M059J (cell line): ENCODE measurements around the gene CCDC57. TPM values are rescaled to one million over a fixed set of nuclear protein-coding genes. Genes with fewer than 3 reads are reported as not detected.

Source experiments
- DNase-seq: peaks from one replicate; pipeline ENCODE4 v3.0.0-alpha.2; 2012; ENCODE audit warnings: low read depth
- total RNA-seq: library from RNA; depleted of rRNA; stranded (reverse); fragments of >200 nt; shearing (Covaris generic); gene quantifications from 2 replicates; pipeline ENCODE4 v1.2.3, GENCODE V29; 2014

CCDC57 gene
- total RNA-seq, 1 experiment from 2014 or later = 3.4 TPM

DNA sequence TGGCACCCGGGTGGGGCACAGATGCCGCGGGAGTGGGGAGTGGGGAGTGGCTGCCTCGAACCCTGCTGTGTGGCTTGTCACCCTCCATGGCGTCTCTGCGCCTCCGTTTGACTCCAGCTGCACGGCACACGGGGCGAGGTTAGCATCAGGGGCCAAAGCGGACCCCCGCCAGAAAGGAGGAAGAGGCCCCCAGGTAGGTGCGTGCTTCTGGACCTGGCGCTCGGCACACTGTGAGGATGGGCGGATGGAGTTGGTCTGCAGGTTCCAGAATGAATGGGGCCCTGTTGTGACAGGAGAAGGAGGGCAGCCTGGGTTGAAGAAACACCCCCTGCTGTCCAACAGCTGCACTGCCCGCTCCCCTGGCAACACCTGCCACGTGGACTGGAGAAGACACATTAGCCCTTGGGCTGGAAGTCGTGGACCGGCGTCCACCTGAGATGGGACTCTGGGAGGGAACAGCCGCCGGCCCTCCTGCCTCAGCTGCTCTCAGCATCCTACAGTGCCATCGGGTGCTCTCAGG is 105.2 kb downstream of the CCDC57 start:
- no peak for DNase-seq

DNA sequence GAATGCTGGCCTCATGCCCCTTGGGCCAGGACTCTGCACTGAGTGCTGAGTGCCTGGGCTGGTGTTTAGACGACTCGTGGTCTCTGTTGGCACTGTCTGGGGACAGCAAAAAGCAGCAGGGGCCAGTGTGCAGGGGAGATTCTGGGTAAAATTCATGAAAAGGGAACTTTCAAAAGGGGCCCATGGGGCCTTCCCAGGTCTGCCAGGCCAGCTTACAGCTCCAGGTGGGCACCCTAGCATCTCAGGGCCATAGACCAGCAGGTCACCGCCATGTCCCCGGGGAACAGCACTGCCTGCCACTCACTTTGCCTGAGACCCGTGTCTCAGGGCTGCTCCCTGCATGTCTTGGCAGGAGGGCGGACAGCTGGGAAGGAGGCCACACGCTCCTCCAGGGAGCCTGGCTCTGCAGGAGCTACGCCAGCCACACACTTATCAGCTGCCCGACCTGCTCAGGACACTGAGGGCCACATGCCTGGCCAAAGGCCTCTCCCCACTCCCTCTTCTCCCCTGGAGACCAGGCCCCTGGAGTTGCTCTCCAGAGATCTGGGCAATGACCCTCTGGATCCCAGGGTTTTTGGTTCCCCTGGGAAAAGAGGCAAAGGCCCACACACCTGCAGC is 105.8 kb downstream of the CCDC57 start:
- no peak for DNase-seq

GRCh38 chr17:82105882-82106687 is 106.6 kb downstream of the CCDC57 start:
- peak; percentile 77 for DNase-seq

DNA sequence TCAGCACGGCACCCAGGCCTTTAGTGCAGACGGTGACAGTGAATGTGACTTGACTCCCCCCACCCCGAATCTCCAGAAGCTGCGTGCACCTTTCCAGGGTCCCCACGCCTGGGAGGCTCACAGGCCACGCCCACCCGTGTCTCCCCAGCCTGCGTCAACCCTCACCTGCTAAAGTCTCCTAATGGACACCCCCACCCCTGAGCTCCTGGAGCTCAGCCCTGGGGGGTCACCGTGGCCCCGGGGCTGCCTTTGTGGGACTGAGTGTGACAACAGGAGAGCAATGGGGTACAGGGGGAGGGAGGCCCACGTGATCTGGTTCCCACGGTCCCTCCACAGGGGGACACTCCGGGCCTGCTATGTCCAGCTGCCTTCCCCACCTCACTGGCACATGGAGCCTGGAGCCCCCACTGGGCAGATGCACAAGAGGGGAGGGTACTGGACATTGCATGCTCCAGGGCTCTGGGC is 107.2 kb downstream of the CCDC57 start:
- DNase-seq = no peak

DNA sequence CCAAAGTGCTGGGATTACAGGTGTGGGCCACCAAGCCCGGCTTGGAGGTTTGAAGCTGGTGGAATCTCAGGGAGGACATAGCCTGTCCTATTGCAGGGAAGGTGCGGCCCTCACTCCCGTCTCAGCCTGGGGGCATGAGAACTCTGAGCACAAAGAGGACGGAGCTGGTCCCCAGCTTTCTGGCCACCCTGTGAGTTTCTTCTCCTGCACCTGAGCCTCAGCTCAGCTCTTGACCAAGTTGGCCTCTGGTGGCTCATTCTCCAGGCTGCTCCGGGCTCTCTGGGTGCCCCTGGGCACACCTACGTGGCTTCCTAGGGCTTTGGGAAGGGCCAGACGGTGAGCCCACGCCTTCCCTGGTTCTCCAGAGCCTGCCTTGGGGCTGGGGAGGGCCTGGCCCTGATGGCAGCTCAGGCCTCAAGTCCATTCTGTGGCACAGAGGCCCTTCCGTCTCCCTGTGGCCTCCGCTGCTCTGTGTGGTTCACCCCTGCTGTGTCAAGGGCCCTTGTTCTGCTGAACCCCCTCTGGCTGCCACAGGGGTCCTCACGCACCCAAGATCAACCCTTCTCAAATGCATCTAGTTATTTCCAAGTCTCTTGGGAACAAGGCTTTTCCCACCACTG is 107.7 kb downstream of the CCDC57 start:
- DNase-seq = no peak

DNA sequence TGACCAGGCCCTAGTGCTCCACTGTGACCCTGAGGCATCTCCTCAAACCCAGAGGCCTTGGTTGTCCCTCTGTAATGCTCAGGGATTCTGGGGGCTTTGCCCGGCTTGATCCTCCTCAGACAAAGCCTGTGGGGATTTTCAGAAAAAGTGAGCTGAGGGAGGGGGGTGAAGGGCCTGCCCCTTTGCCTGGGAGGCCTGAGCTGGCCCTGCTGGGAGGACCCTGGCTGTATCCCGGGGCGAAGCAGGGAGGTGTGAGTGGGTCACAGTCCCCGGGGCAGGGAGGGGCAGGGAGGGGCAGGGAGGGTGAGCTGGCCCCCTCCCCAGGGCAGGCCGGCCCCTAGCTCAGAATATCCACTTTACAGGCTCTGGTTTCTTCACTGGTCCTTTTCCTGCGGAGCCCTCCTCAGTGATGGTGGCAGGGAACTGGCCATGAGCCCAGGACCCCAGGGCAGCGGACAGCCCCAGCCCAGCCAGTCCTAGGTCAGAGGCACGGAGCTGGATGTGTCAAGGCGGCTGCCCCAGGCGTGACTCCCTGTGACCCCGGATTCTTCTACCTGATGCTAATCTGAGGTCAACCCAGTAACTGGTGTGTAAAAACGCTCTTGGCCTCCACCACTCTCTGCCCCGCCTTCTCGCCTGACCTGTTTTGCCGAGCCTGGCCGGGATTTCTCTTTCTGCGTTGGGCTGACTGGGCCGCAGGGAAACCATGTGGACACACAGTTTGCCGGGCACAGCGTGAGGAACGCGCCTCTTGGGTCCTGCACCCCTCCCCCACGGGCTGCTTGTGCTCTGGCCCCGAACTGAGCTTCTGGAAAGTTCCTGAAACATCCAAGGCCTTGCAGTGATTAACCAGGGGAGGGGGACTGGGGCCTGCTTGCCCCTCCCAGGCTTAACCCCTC is 108.8 kb downstream of the CCDC57 start:
- no peak for DNase-seq

GRCh38 chr17:82101767-82102679 is 110.6 kb downstream of the CCDC57 start:
- no peak for DNase-seq

DNA sequence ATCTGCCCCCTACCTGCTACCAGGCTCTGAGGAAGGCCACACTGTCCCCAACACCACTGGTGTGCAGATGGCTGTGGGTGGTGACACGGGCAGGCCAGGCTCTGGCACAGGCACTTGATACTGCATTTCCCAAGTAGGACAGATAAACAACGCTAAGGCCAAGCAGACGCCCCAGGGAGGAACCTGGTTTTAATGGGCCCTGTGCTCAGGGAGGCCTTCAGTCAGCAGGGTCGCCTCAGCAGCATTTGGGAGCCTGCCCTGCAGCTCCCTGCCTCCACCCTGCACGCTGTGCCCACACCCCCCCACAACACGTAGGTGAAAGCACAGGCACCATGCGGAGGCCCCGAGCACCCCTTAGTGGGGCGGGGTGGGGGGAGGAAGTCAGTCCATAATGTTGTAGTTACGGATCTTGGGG is 111.3 kb downstream of the CCDC57 start:
- no peak for DNase-seq

DNA sequence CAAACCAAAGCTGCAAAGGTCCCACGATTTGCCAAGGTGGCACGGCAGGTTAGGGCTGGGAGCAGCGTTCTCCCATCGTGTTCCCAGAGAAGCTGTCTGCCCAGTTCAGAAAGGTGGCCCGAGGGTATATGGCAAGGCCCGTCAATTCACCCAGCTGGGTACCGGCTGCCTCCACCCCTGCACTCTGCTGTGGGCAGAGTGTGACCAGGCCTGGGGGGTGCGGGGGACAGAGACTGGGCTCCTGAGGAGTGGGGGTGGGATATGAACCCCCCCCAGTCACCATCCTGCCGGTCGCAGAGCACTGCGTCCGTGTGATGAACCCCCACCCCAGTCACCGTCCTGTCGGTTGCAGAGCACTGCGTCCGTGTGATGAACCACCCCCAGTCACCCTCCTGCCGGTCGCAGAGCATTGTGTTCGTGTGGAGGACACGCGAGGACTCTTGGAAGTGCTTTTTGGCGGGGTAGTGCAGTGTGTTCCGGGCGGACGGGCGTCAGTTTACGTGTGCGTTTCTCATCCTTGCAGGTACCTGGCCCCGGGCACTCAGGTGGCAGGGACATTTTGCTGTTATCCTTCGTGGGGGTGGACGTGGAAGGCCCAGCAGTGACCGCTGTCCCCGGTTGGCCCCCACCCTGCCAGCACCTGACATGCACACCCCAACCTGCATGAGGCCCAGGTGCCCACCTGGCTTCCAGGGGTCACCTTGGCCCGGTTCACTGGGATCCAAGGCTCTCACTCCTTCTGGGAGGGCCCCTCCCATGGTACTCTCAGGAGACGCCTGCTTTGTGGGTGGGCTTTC is 111.9 kb downstream of the CCDC57 start:
- no peak for DNase-seq

- no peak for DNase-seq
Measured at GRCh38 chr17:82098939-82099763, 113.5 kb downstream of the CCDC57 start.

- DNase-seq = peak; percentile 91
Measured at GRCh38 chr17:82098169-82098938, 114.3 kb downstream of the CCDC57 start, which contains the start of gene FASN. TSS of gene FASN (minus strand) at chr17:82098236. CDS start at chr17:82096445, 1,791 bp downstream.

GRCh38 chr17:82097919-82098168 is 114.8 kb downstream of the CCDC57 start:
- no peak for DNase-seq

GRCh38 chr17:82097184-82097918 is 115.3 kb downstream of the CCDC57 start:
- peak; percentile 43 for DNase-seq

DNA sequence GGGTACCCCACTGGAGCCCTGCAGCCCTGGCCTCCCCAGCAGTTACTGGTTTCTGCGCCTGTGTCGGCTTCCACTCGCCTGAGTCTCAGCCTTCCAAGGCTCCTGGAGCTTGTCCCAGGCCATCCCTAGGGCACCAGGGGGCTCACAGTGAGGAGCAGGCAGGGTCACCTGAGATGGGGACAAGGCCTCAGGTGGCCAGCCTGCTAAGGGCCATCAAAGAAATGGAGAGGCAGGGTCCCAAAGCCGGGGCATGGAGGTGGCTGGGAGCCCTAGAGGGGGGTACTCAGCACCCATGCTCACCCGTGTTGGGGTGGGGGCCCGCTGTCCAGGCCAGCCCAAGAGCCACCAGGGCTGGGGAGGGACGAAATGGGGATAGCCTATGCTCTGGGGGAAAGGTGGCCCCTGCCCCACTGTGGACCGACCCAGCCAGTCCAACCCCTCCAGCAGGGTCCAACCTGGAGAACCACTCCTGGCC is 115.9 kb downstream of the CCDC57 start:
- DNase-seq = no peak

- no peak for DNase-seq
Measured at GRCh38 chr17:82095777-82096708, 116.6 kb downstream of the CCDC57 start.
